Upper lobe of left lung (tissue), 6 donors: ENCODE data around the gene SNAI3. TPM values are rescaled to one million over a fixed set of nuclear protein-coding genes. Genes with fewer than 3 reads are reported as not detected.

Experiments used
- ATAC-seq, 2 donors: fragments of 200-7000 bp; cut with Tn5 transposase; one replicate each; pipeline ENCODE4 v1.9.1; 2022; ENCODE audit warnings: mild to moderate bottlenecking in 2 of 2, moderate library complexity in 2 of 2; ENCODE audit not compliant: low FRiP score in 2 of 2
- DNase-seq, 2 donors: peaks; one replicate each; pipeline ENCODE4 v3.0.0-alpha.2; 2019 to 2020
- H3K27ac ChIP-seq, 4 donors: fragments of 200-600 bp; sonication (generic); one replicate each; pipeline ENCODE4 v1.5.1; 2016 to 2019
- H3K27me3 ChIP-seq, 4 donors: fragments of 200-600 bp; sonication (generic); one replicate each; pipeline ENCODE4 v1.5.1; 2017 to 2019
- H3K36me3 ChIP-seq, 4 donors: fragments of 200-600 bp; sonication (generic); one replicate each; pipeline ENCODE4 v1.5.1; 2016 to 2019
- H3K4me1 ChIP-seq, 4 donors: fragments of 200-600 bp; sonication (generic); one replicate each; pipeline ENCODE4 v1.5.1; 2018 to 2019
- H3K4me3 ChIP-seq, 4 donors: fragments of 200-600 bp; sonication (generic); one replicate each; pipeline ENCODE4 v1.5.1; 2017 to 2019; ENCODE audit warnings: mild to moderate bottlenecking in 2 of 4, moderate library complexity in 1 of 4
- H3K9me3 ChIP-seq, 4 donors: fragments of 200-600 bp; sonication (generic); one replicate each; pipeline ENCODE4 v1.5.1; 2018 to 2019
- EP300 ChIP-seq, 4 donors: sonication (generic); formaldehyde crosslinking; IDR thresholded peaks; one replicate each; pipeline ENCODE4 v1.5.1; 2017; ENCODE audit warnings: antibody characterized with exemption in 4 of 4, control low read depth in 2 of 4
- POLR2A ChIP-seq, 4 donors: fragments of 450-650 bp; IDR thresholded peaks; one replicate each; pipeline ENCODE4 v1.5.1; 2016 to 2017; ENCODE audit warnings: antibody characterized with exemption in 4 of 4, mild to moderate bottlenecking in 2 of 4
- POLR2AphosphoS5 ChIP-seq, 2 donors: sonication (generic); formaldehyde crosslinking; IDR thresholded peaks; one replicate each; pipeline ENCODE4 v1.5.1; 2017; ENCODE audit warnings: antibody characterized with exemption in 2 of 2
- WGBS, 2 donors: methylation state at CpG; one replicate each; pipeline ENCODE4 v1.1.5; 2017 to 2018; 5-methylcytosine and 5-hydroxymethylcytosine counted together
- total RNA-seq, 6 donors: library from RNA; depleted of rRNA in 4 of 6; stranded (reverse); fragments of >200 nt in 4 of 6; gene quantifications; one replicate each; pipeline versions ENCODE4 v1.1.0 to v1.2.1, GENCODE V29; 2016 to 2021
- TF ChIP-seq, protein P1 (sequence below), 6 experiments: fragments of 450-650 bp in 4 of 6; fragments of 200-600 bp in 2 of 6; sonication (generic) in 2 of 6; IDR thresholded peaks; one replicate each; pipeline ENCODE4 v1.5.1; 2016 to 2019; ENCODE audit warnings: antibody characterized with exemption in 6 of 6
- donor health status: DM: no; HTN: no; CAD: no; lungs with moderate emphysema.
- donor health status: DM: no; HTN: yes; CAD: no; lungs with severe emphysema.

SNAI3 gene
- total RNA-seq, 6 donors from 2014 or later: 0.78 to 8.1 (median 7.0) TPM; not detected in 1

DNA sequence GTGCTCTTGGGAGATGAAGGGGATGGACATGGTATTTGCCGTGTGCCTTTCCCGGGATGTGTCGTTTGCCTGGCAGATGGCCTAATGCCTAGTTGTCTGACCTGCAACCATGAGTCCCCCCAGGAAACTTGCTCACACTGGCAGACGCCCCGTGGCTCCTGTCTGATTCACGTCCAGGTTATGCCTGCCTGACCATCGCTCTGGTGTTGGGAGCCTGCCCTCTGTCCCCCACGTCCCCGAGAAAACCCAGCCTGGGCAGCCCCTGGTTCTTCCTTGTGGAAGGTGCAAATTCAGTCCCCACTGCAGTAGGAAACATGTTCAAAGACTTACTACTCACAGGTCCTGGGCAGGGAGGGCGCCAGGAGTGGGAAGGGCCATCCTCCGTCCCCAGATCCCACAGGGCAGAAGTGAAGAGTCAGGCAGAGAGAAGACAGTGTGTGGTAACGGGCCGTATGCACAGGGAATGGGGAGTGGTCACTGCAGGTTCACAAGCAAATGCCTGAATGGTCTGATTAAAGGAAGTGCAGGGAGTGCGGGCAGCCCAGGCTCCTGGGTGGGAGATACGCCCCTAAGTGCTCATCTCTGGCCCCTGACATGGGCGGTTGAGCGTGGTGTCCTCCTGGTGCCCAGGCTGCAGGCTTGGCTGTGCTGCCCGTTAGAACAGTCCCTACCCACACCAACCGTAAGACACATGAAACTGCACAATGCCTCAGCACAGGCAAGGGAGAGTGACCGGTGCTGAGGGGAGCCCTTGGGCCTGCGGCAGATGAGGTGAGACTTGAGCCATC, 4.2 kb upstream of the SNAI3 start:
- no peaks in the 10 kb centered on the region for H3K9me3 ChIP-seq
- ATAC-seq (no peak), DNase-seq (no peak)
- peaks cover 0 to 3% (median 0%) of the 10 kb centered on the region in 4 donors for H3K27me3 ChIP-seq
- H3K27ac ChIP-seq: no peak overlapping the region
- 81 to 84% methylated on average over 12 to 20 of the region's 21 CpGs for WGBS, 2 donors
- peaks cover 13 to 37% (median 17%) of the 10 kb centered on the region in 4 donors for H3K4me1 ChIP-seq
- TF ChIP-seq EP300 (IDR thresholded peaks at IDR 0.05) (no peak), POLR2AphosphoS5 (IDR thresholded peaks at IDR 0.05) (no peak), POLR2A (IDR thresholded peaks at IDR 0.05) (no peak)
- TF ChIP-seq, protein P1, sequence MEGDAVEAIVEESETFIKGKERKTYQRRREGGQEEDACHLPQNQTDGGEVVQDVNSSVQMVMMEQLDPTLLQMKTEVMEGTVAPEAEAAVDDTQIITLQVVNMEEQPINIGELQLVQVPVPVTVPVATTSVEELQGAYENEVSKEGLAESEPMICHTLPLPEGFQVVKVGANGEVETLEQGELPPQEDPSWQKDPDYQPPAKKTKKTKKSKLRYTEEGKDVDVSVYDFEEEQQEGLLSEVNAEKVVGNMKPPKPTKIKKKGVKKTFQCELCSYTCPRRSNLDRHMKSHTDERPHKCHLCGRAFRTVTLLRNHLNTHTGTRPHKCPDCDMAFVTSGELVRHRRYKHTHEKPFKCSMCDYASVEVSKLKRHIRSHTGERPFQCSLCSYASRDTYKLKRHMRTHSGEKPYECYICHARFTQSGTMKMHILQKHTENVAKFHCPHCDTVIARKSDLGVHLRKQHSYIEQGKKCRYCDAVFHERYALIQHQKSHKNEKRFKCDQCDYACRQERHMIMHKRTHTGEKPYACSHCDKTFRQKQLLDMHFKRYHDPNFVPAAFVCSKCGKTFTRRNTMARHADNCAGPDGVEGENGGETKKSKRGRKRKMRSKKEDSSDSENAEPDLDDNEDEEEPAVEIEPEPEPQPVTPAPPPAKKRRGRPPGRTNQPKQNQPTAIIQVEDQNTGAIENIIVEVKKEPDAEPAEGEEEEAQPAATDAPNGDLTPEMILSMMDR (IDR thresholded peaks at IDR 0.05): no peak
- H3K36me3 ChIP-seq: no peaks in the 10 kb centered on the region
- no peak overlapping the region for H3K4me3 ChIP-seq

DNA sequence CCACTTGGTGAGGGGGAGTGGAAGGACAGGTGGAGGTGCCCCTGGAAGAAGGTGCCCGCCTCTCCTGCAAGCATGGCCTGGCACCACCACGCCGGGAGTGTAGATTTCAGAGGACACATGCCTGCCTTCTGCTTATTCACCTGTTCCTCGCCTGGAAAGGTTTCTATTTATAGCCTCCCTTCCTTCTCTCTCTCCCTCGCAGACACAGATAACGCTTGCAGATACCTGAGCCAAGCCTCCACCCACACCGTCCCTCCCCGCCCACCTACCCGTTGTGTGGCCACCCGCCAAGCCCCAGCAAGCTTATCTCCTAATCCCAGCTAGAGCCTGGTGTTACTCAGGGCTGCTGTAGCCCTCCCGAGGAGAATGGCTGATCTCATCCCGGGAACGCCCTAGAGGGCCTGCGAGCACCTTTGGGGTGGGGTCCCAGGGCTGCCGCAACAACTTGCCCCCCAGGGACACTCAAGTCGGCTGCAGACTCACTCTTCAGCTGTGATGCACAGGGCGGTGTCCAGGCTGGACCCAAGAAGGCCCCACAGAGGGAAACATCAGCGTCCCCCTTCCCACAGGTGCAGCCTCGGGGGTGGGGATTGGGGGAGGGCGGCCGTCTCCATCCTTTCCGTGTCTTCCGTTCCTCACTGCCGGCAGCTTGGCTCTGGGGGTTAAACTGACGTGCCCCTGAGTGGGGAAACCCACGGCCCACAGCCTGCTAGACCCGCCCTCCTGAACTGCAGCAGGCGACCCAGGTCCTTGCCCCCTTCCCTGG, 1.9 kb upstream of the SNAI3 start:
- peak in 1 of 2 donors; percentile 73 for DNase-seq

DNA sequence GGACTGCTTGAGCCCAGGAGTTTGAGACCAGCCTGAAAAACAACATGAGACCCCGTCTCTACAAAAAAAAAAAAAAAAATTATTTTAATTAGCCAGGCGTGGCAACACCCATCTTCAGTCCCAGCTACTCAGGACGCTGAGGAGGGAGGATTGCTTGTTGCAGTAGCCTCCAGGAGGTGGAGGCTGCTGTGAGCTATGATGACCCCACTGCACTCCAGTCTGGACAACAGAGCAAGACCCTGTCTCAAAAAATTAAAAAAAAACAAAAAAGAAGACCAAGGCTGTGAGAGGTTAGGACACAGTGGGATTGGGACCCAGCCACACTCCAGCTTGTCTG, 1.3 kb upstream of the SNAI3 start:
- H3K4me3 ChIP-seq: no peak overlapping the region
- no peak for DNase-seq
- no peaks in the 10 kb centered on the region for H3K9me3 ChIP-seq
- peaks cover 0 to 5% (median 0%) of the 10 kb centered on the region in 4 donors for H3K27me3 ChIP-seq
- no peak for ATAC-seq
- no peak overlapping the region for H3K27ac ChIP-seq
- 67 to 73% methylated on average over 3 of the region's 3 CpGs for WGBS, 2 donors
- no peaks in the 10 kb centered on the region for H3K36me3 ChIP-seq
- TF ChIP-seq EP300 (IDR thresholded peaks at IDR 0.05) (no peak), POLR2A (IDR thresholded peaks at IDR 0.05) (no peak)
- H3K4me1 ChIP-seq: peaks cover 21 to 49% (median 24%) of the 10 kb centered on the region in 4 donors

More for the DNA sequence above, 1.9 kb upstream of the SNAI3 start:
- no peak for ATAC-seq
- no peak overlapping the region for H3K27ac ChIP-seq
- H3K4me3 ChIP-seq: no peak overlapping the region
- 43 to 45% methylated on average over 15 to 28 of the region's 28 CpGs for WGBS, 2 donors
- TF ChIP-seq POLR2AphosphoS5 (IDR thresholded peaks at IDR 0.05): no peak
- no peak for TF ChIP-seq EP300 (IDR thresholded peaks at IDR 0.05)
- TF ChIP-seq POLR2A (IDR thresholded peaks at IDR 0.05): no peak
- TF ChIP-seq, protein P1 (IDR thresholded peaks at IDR 0.05): no peak
- no peaks in the 10 kb centered on the region for H3K36me3 ChIP-seq
- no peaks in the 10 kb centered on the region for H3K9me3 ChIP-seq
- peaks cover 21 to 51% (median 24%) of the 10 kb centered on the region in 4 donors for H3K4me1 ChIP-seq
- H3K27me3 ChIP-seq: peaks cover 0 to 5% (median 0%) of the 10 kb centered on the region in 4 donors

DNA sequence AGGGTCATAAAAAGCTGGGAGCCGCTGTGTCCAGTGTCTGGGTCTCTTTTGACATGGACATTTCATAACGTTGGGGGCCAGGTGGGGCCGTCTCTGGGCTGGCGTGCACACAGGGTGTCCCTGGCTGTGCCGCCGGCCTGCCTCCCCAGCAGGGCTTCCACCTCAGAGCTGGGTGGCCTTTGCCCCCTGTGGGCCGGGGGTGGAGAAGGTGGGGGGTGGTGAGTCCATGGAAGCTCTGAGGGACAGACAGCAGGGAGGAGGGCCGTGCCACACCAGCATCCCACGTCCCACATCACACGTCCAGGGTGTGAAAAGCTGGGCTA, 908 bp upstream of the SNAI3 start:
- H3K4me3 ChIP-seq: no peak overlapping the region
- H3K9me3 ChIP-seq: no peaks in the 10 kb centered on the region
- H3K36me3 ChIP-seq: no peaks in the 10 kb centered on the region
- no peak overlapping the region for H3K27ac ChIP-seq
- DNase-seq (no peak), ATAC-seq (no peak)
- H3K27me3 ChIP-seq: peaks cover 0 to 5% (median 0%) of the 10 kb centered on the region in 4 donors
- peaks cover 21 to 47% (median 26%) of the 10 kb centered on the region in 4 donors for H3K4me1 ChIP-seq
- WGBS, 2 donors: 52 to 66% methylated on average over 5 to 9 of the region's 10 CpGs
- TF ChIP-seq, protein P1 (IDR thresholded peaks at IDR 0.05): no peak
- TF ChIP-seq EP300 (IDR thresholded peaks at IDR 0.05): no peak
- no peak for TF ChIP-seq POLR2AphosphoS5 (IDR thresholded peaks at IDR 0.05)
- no peak for TF ChIP-seq POLR2A (IDR thresholded peaks at IDR 0.05)

DNA sequence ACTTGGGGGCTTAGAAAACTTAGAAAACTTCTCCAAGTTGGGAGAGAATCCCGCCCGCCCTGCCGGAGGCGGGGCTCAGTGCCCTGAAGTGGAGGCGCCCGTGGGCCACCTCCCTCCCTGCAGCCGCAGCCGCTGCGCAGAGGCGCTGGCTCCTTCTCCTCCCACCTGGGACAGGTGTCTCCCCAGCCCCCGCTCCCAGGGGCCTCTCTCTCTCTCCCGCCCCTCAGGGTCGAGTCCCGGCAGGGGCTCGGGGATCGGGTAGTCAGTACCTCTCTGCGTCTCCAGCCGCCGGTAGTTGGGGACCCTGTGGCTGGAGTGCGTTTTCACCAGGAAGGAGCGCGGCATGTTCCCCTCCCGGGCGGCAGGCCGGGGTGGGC, 257 bp downstream of the SNAI3 start:
- ATAC-seq (peak; percentile 32 to 51), DNase-seq (peak; percentile 65 to 90)
- no peaks in the 10 kb centered on the region for H3K36me3 ChIP-seq
- H3K4me3 ChIP-seq: peak overlapping the region; percentile 50 to 74 (median 58)
- peaks cover 0 to 5% (median 0%) of the 10 kb centered on the region in 4 donors for H3K27me3 ChIP-seq
- TF ChIP-seq, protein P1 (IDR thresholded peaks at IDR 0.05): no peak
- TF ChIP-seq EP300 (IDR thresholded peaks at IDR 0.05) (no peak), POLR2AphosphoS5 (IDR thresholded peaks at IDR 0.05) (no peak), POLR2A (IDR thresholded peaks at IDR 0.05) (peak in 1 of 4 donors; percentile 19)
- H3K4me1 ChIP-seq: peaks cover 21 to 47% (median 34%) of the 10 kb centered on the region in 4 donors
- H3K9me3 ChIP-seq: no peaks in the 10 kb centered on the region
- 0% methylated on average over 20 of the region's 25 CpGs; no CpG with 5 or more reads in 1 of the 2 donors for whole genome bisulfite sequencing, 2 donors
- peak overlapping the region in 3 of 4 donors; percentile 37 to 83 (median 81) for H3K27ac ChIP-seq
